ENCODE data around the gene REV3L. TPM values are rescaled to one million over a fixed set of nuclear protein-coding genes. Genes with fewer than 3 reads are reported as not detected.
A peak's percentile ranks its signal among the peaks of the same experiment; 100 is the strongest.

Gene REV3L
- total and polyA plus RNA-seq, 2 of the 13 experiments (the other 11 are each of a cell fraction or from before 2014, with no cell fraction given), result 12.8 to 31.3 TPM

- TF ChIP-seq ZNF136 (CRISPR knock-in tag; IDR thresholded peaks at IDR 0.05; ENCODE audit: low read depth) (no peak), ZNF605 (CRISPR knock-in tag; IDR thresholded peaks at IDR 0.05) (no peak), IKZF4 (CRISPR knock-in tag; IDR thresholded peaks at IDR 0.05; ENCODE audit: borderline replicate concordance, low read depth, not compliant biosample characterization) (no peak), ZNF180 (CRISPR knock-in tag; IDR thresholded peaks at IDR 0.05; ENCODE audit: borderline replicate concordance, low read depth) (no peak), REST (IDR thresholded peaks at IDR 0.05; ENCODE audit: borderline replicate concordance in 1 of 2, low read depth in 1 of 2, low read length in 2 of 2) (no peak), ELF4 (CRISPR knock-in tag; IDR thresholded peaks at IDR 0.05; ENCODE audit: borderline replicate concordance) (0 out of 2 replicates have a peak, but pooled peaks have one; percentile 45), KAT8 (CRISPR knock-in tag; IDR thresholded peaks at IDR 0.05) (0 out of 2 replicates have a peak, but pooled peaks have one; percentile 15), PHF20 (CRISPR knock-in tag; IDR thresholded peaks at IDR 0.05) (no peak), PTBP1 (IDR thresholded peaks at IDR 0.05; ENCODE audit: low read depth, low read length, poor library complexity, severe bottlenecking) (no peak), SOX13 (IDR thresholded peaks at IDR 0.05) (no peak), SOX13 (CRISPR knock-in tag; conservative IDR thresholded peaks at IDR 0.05 in 1 of 2, IDR thresholded peaks at IDR 0.05 in 1 of 2) (no peak), ATF5 (CRISPR knock-in tag; IDR thresholded peaks at IDR 0.05; ENCODE audit: low read depth) (no peak), JARID2 (CRISPR knock-in tag; IDR thresholded peaks at IDR 0.05; ENCODE audit: insufficient replicate concordance) (no peak), GTF3A (CRISPR knock-in tag; conservative IDR thresholded peaks at IDR 0.05) (no peak), POGZ (CRISPR knock-in tag; IDR thresholded peaks at IDR 0.05) (peak; percentile 74), ZNF674 (CRISPR knock-in tag; IDR thresholded peaks at IDR 0.05; ENCODE audit: low read depth) (no peak), NFE2L2 (IDR thresholded peaks at IDR 0.05; ENCODE audit: low read length) (0 out of 2 replicates have a peak, but pooled peaks have one; percentile 51), PHF5A (CRISPR knock-in tag; IDR thresholded peaks at IDR 0.05; ENCODE audit: low read depth, unreplicated experiment) (no peak), ZFP36 (IDR thresholded peaks at IDR 0.05; ENCODE audit: borderline replicate concordance, low read depth, low read length, partially characterized antibody) (no peak), ZBTB1 (CRISPR knock-in tag; IDR thresholded peaks at IDR 0.05; ENCODE audit: borderline replicate concordance) (no peak), ZNF256 (CRISPR knock-in tag; conservative IDR thresholded peaks at IDR 0.05) (no peak), PBX3 (CRISPR knock-in tag; IDR thresholded peaks at IDR 0.05; ENCODE audit: borderline replicate concordance) (no peak)
Measured at GRCh38 chr6:111530218-111530617, 47.2 kb upstream of the REV3L start (continued).

Data from HepG2 (cell line).